ENCODE results near the gene CMTM6.

DNA sequence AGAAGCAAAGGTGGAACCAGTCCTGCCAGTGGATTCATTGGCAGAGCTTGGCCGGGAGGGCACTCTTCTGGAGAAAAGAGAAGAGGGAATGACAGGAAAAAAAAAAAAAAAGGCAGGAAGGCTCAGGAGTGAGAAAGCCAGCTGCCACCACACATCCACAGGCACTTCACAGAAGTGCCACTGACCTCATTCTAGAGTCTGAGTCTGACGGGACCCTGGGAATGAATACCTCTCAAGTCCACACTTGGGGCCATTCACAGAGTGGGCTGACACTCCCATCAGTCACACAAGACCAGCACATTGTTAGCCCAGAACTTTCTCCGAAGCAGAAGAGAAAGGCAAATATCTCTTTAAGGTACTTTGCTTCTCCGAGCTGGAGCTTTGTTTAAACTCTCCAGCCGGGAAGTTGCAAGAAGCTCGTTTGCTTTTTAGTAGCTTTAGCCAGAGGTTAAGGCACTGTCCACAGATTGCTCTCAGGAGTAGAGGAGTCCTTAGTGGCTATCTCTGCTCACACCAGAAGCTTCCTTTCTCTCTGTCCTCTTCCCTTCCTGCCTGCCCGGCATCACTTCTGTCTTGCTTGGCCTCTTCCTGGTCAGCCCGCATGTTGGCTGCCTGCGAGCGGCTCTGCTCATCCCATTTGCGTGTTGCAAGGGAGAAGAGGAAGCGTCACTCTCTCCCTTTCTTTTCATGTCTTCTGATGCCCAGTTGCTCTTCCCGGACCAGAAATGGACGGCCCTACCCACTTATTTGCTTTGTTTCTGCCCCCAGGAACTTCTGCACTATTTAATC, 53.8 kb downstream of the CMTM6 start:
- TF ChIP-seq, protein P1, sequence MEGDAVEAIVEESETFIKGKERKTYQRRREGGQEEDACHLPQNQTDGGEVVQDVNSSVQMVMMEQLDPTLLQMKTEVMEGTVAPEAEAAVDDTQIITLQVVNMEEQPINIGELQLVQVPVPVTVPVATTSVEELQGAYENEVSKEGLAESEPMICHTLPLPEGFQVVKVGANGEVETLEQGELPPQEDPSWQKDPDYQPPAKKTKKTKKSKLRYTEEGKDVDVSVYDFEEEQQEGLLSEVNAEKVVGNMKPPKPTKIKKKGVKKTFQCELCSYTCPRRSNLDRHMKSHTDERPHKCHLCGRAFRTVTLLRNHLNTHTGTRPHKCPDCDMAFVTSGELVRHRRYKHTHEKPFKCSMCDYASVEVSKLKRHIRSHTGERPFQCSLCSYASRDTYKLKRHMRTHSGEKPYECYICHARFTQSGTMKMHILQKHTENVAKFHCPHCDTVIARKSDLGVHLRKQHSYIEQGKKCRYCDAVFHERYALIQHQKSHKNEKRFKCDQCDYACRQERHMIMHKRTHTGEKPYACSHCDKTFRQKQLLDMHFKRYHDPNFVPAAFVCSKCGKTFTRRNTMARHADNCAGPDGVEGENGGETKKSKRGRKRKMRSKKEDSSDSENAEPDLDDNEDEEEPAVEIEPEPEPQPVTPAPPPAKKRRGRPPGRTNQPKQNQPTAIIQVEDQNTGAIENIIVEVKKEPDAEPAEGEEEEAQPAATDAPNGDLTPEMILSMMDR (conservative IDR thresholded peaks at IDR 0.05 in 1 of 2, IDR thresholded peaks at IDR 0.05 in 1 of 2; ENCODE audit: extremely low read depth in 1 of 2, insufficient read depth in 1 of 2, low read depth in 1 of 2, low read length in 2 of 2): no peak
- no peak for TF ChIP-seq EZH2 (IDR thresholded peaks at IDR 0.05; ENCODE audit: borderline replicate concordance, low read length)

All from mammary epithelial cell (primary cell).